GM12874 (cell line): ENCODE results near the gene DAZAP1.

Source experiments
- CTCF ChIP-seq: IDR thresholded peaks from 2 replicates; pipeline ENCODE4 v1.5.1; 2011; ENCODE audit warnings: low read depth, mild to moderate bottlenecking, control low read depth, low read length, moderate library complexity; ENCODE audit not compliant: insufficient read depth

Gene DAZAP1

GRCh38 chr19:1469255-1470054 is 62.1 kb downstream of the DAZAP1 start:
- no peak for TF ChIP-seq CTCF

GRCh38 chr19:1470055-1470304 is 62.6 kb downstream of the DAZAP1 start:
- TF ChIP-seq CTCF: no peak

- no peak for TF ChIP-seq CTCF
Observed at GRCh38 chr19:1470305-1471009, 63.1 kb downstream of the DAZAP1 start.

GRCh38 chr19:1471010-1471514 is 63.7 kb downstream of the DAZAP1 start:
- TF ChIP-seq CTCF: no peak

GRCh38 chr19:1471515-1472160 is 64.3 kb downstream of the DAZAP1 start:
- no peak for TF ChIP-seq CTCF

GRCh38 chr19:1472231-1473084 is 65.1 kb downstream of the DAZAP1 start:
- no peak for TF ChIP-seq CTCF
